HG03520 (cell line): ENCODE measurements around the gene CDYL2.

ENCODE experiments used
- ATAC-seq: cut with Tn5 transposase; IDR thresholded peaks from one replicate; pipeline ENCODE4 v1.9.1; 2021; ENCODE audit warnings: mild to moderate bottlenecking, moderate library complexity; ENCODE audit not compliant: unreplicated experiment

The CDYL2 gene

DNA sequence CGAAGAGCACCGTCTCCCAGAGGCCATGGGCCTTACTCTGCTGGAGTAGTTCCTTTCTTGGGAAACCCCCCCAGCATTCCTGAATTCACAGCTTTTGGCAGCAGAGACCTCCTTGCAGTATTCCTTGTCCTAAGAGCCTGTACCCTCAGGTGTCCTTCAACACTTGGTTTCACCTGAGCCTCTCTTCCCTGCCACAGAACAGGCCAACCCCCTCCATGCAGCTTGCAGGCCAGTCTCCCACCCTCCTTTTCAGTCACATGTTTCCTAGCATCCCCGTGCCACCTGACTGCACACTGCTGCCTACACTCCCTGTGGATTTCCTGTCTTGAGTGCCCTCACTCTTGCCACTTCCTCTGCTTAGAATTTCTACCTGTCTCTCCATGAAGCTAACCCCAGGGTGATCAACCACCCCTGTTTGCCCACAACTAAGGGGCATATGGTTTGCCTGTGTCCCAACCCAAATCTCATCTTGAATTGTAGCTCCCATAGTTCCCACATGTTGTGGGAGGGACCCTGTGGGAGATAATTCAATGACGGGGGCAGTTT is 198.1 kb downstream of the CDYL2 start:
- no peak for ATAC-seq

- ATAC-seq, result no peak
Observed at GRCh38 chr16:80604600-80605355, 199.6 kb downstream of the CDYL2 start.

DNA sequence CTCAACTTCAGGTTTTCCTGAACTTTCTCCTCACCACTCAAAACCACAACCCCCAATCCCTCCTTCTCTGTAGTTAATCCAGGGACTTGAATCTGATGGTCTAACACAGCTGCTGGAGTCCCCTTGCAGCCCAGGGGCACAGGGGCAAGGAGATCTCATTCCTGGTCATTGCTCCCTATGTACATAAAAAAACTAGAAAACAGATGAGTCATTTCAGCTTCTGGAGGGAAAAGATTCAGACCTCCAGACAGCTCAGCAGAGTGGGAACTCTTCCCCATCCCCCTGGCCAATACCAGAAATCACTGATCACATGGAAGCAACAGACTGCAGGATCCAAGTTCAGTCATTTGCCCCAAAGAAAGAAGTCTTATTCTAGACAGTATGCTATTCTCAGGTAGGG is 201.5 kb downstream of the CDYL2 start:
- ATAC-seq, result no peak

DNA sequence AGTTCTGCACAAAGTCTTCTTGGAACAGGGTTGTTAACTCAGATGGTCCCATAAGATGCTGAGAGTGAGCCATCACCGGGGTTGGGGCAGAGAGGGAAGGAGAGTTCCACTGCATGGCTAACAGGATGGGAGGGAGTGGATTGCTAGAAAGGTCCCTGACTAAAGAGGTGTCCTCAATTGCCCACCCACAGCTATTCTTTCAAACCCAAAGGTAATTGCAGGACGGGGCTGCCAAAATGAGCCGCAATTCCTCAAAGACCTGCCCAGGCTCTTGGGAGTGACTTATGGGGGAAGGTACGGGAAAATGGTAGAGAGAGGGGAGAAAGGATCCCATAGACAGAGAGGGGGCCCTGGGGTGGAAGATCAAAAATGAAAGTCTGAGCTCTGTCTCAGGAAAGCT is 203.2 kb downstream of the CDYL2 start:
- ATAC-seq, result no peak

GRCh38 chr16:80599466-80599865 is 204.9 kb downstream of the CDYL2 start:
- ATAC-seq, result no peak

GRCh38 chr16:80596507-80597207 is 207.7 kb downstream of the CDYL2 start:
- no peak for ATAC-seq

DNA sequence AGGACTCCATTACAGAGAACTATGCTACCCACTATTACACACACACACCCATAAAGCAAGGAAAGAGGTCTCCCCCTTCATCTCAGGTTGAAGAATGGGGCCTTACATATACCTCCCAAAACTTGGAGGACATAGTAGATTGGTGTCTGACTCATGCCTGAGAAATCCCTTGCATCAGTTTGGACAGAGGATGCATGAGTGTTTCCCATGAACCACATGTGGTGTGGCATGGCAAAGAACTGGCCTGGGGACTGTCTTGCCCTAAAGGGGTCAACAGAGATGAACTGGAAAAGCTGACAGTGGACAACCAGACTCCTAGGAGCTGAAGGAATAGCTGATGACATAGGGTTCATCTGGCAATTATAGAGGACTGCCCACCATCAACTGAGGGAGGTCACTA is 209.6 kb downstream of the CDYL2 start:
- no peak for ATAC-seq

DNA sequence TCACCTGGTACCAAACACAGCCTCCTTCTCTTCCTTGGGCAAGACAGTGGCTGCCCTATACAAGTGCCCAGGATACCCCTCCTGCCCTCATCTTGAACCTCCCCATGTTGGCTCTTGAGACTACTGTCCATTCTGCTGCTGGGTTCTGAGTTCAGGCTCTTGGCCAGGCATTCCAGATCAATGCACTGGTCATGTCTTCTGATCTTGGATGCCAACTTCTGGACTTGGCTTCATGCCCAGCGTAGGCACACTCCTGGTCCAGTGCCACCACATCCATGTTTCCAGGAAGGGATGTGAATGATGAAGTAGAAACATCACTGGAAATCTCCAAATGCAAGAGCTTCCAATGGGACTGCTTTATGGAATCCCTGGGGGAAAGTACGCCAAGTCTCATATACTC is 212.1 kb downstream of the CDYL2 start:
- ATAC-seq, result no peak

GRCh38 chr16:80591071-80591915 is 213.1 kb downstream of the CDYL2 start:
- no peak for ATAC-seq

GRCh38 chr16:80587071-80587470 is 217.3 kb downstream of the CDYL2 start:
- ATAC-seq, result no peak

DNA sequence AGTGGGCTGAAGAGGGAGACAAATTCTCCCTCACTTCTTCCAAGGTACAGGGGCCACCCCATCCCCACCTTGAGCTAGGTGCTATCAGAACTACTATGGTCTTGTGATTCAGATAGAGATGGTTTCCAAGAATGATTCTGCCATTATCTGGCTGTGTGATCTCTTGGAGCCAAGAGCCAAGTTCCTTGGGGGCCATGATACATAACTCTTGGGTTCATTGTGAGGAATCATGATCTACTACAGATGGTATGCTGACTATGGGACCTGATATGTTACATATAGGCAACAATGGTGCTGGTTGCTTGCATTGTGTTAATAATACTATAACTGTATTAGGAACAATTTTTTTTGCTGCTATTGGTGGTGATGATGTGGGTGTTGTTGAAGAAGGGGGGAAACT is 217.9 kb downstream of the CDYL2 start:
- no peak for ATAC-seq

DNA sequence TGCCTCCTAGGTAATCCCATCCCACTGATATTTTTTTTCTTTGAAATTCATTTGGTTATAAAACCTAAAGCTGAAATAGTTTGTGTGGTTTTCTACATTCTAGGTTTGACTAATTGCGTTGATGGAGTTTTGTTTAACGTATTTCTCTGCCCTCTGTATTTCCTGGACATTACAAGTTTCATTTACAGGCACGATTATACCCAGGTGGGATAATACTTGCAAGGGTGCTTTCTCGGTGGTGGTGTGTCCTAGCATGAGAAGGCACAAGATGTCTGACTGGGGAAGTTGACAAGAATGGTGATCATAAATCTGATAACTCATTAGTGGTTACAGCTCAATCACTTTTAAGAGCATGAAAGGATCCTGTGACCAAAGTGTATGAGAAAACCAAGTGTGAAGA is 218.6 kb downstream of the CDYL2 start:
- ATAC-seq, result peak; percentile 45

DNA sequence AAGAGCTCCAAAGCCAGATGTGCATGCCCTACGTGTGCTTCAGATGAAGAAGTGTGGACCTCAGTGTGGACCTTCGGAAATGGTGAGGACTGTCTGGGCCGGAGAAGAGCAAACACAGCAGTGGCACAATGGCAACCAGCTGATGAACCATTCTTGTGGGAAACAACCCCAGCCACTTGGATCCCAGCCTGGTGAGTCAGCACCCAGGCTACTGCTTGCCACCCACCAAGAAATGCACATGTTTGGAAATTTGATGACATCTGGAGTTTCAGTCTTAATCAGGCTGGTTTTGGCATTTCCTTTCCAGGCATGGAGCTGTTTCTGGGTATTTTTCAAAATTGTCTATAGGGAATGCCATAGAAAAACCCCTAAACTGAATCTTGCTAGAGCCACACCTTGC is 220.9 kb downstream of the CDYL2 start:
- ATAC-seq, result no peak

- ATAC-seq, result peak; percentile 87
Observed at GRCh38 chr16:80580109-80580832, 224.1 kb downstream of the CDYL2 start.

DNA sequence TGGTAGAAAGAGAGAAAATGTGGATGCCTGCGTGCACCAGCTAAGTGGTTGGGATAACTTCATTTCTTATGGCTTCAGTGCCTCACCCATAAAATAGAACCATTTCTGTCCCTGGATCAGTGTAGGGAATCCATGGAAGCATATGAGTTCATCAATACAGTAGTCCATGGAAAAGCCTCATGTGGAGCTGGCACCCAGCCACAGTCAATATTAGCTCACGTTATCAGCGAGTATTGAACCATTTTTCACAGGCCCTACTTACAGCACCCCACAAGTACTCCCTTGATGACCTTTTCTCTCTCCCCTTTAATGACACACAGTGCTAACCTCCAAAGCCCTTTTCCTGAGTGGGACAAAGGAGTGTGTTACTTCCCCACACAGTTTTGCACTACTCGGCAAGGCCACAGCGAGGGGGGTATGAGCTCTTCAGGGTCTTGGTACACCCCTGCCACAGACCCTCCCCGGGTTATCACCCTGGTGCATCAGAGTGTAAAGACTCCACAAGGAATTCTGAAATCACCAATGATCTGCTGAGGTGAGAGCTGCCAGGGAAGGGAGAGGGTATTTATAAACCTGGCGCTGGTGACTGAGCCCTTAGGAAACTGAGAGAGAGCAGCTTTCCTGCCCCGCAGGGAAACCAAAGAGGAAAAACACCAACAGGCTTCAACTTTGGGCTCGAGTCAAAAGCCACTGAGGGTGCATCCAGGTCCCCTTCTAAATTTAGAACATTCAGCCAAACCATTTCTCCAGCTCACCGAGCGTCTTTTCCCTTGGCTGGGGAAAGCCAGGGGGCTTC is 226.7 kb downstream of the CDYL2 start:
- ATAC-seq, result no peak

- ATAC-seq, result no peak
Observed at GRCh38 chr16:80576343-80576912, 228.0 kb downstream of the CDYL2 start.

DNA sequence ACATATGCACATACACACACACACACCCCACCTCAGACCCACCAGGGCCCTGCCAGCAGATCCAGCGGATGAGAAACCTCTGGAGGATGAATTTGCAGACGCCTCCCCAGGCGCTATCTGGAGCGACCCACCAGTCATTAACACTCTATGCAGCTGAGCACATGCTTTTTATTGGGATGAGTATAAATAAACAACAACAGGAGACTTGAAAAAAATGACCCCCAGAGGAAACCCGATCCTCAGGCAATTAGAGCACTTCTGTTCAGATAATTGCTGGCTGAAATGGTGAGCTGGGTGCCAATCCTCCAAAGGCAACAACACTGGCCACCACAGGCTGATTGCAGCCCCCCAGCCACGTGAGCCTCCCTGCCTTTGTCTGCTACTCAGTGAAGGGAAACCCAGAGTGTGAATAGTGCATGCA is 230.7 kb downstream of the CDYL2 start:
- no peak for ATAC-seq

DNA sequence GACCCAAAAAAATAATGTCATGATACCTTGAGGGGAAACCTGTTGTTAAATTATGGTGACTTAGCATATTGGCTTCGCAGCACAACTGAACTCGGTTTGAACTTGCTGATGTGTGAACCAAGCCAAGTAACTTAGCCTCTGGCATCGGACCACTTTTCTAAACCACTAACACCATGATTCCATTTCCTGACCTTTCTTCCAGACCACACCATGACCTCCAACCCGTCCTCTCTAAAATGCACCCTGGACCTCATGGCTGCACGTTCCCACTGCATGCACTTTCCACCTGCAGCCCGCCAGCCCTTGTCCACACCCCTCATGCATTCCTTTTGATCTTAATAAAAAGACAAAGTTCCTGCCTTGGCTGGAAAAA is 234.3 kb downstream of the CDYL2 start:
- no peak for ATAC-seq

- ATAC-seq, result peak; percentile 82
Observed at GRCh38 chr16:80569440-80570105, 234.8 kb downstream of the CDYL2 start.
